ENCODE data around the gene TRIOBP. TPM values are rescaled to one million over a fixed set of nuclear protein-coding genes. Genes with fewer than 3 reads are reported as not detected.

Gene TRIOBP
- total RNA-seq, 1 donor from 2014 or later, result 49.5 TPM

DNA sequence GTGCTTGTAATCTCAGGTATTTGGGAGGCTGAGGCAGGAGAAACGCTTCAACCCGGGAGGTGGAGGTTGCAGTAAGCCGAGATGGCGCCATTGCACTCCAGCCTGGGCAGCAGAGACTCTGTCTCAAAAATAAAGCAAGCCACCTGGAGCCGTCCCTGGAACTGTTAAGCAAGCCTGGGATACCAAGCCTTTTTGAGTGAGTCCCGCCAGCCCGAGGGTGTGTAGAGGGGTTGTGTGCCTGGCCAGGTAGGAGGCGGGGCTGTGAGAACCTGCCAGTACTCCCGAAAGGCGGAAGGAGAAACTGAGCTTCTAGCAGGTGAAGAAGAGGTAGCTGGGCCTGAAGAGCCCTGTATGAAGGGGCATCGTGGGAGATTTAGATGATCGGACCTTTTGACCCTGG lies 52.4 kb downstream of the TRIOBP start:
- no peaks in the 10 kb centered on the region for H3K36me3 Mint-ChIP-seq (ENCODE audit: low read depth)
- H3K27me3 Mint-ChIP-seq (ENCODE audit: low read depth), result no peaks in the 10 kb centered on the region
- TF ChIP-seq, protein P1, sequence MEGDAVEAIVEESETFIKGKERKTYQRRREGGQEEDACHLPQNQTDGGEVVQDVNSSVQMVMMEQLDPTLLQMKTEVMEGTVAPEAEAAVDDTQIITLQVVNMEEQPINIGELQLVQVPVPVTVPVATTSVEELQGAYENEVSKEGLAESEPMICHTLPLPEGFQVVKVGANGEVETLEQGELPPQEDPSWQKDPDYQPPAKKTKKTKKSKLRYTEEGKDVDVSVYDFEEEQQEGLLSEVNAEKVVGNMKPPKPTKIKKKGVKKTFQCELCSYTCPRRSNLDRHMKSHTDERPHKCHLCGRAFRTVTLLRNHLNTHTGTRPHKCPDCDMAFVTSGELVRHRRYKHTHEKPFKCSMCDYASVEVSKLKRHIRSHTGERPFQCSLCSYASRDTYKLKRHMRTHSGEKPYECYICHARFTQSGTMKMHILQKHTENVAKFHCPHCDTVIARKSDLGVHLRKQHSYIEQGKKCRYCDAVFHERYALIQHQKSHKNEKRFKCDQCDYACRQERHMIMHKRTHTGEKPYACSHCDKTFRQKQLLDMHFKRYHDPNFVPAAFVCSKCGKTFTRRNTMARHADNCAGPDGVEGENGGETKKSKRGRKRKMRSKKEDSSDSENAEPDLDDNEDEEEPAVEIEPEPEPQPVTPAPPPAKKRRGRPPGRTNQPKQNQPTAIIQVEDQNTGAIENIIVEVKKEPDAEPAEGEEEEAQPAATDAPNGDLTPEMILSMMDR (IDR thresholded peaks at IDR 0.05), result no peak
- no peak overlapping the region for H3K27ac Mint-ChIP-seq (ENCODE audit: unreplicated experiment)
- no peak for DNase-seq (ENCODE audit: low spot score)
- H3K4me1 Mint-ChIP-seq (ENCODE audit: low read depth), result peaks cover 74% of the 10 kb centered on the region
- no peak overlapping the region for H3K4me3 Mint-ChIP-seq (ENCODE audit: unreplicated experiment)
- no peaks in the 10 kb centered on the region for H3K9me3 Mint-ChIP-seq (ENCODE audit: low read depth)

DNA sequence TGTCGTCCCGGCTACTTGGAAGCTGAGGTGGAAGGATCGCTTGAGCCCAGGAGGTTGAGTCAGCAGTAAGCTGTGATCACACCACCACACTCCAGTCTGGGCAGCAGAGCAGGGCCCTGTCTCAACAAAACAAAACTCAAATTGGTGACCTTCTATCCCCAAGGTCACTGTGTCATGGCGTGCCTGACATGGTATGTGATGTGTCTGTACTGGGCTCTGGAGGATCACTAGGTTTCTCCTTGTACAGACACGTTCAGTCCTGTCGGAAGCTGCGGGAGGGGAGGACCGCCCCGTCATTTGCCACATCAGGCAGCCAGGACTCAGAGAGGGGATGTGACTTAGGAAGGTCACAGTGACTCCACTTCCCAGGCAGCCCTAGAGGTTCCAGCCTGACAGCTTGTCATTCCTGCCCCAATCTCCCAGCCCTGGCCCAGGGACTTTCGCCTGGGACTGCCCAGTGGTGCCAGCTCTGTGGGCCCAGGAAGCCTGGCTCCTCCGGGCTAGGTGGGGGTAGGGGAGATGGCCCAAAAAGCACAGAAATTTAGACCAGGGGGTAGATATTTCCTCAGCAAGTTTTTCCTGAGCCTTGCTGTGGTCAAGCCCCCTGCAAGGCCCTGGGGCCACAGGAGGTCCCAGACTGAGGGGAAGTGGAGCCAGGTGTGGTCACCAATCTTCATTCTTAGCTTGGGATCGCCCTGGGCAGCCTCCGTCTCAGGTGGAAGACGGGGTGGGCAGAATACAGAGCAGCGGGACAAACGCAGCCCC lies 53.2 kb downstream of the TRIOBP start:
- no peak overlapping the region for H3K4me3 Mint-ChIP-seq (ENCODE audit: unreplicated experiment)
- TF ChIP-seq, protein P1 (IDR thresholded peaks at IDR 0.05), result no peak
- H3K27ac Mint-ChIP-seq (ENCODE audit: unreplicated experiment), result peak overlapping the region; percentile 12
- H3K4me1 Mint-ChIP-seq (ENCODE audit: low read depth), result peaks cover 73% of the 10 kb centered on the region
- H3K9me3 Mint-ChIP-seq (ENCODE audit: low read depth), result no peaks in the 10 kb centered on the region
- peaks cover 4% of the 10 kb centered on the region for H3K36me3 Mint-ChIP-seq (ENCODE audit: low read depth)
- H3K27me3 Mint-ChIP-seq (ENCODE audit: low read depth), result no peaks in the 10 kb centered on the region
- DNase-seq (ENCODE audit: low spot score), result no peak

DNA sequence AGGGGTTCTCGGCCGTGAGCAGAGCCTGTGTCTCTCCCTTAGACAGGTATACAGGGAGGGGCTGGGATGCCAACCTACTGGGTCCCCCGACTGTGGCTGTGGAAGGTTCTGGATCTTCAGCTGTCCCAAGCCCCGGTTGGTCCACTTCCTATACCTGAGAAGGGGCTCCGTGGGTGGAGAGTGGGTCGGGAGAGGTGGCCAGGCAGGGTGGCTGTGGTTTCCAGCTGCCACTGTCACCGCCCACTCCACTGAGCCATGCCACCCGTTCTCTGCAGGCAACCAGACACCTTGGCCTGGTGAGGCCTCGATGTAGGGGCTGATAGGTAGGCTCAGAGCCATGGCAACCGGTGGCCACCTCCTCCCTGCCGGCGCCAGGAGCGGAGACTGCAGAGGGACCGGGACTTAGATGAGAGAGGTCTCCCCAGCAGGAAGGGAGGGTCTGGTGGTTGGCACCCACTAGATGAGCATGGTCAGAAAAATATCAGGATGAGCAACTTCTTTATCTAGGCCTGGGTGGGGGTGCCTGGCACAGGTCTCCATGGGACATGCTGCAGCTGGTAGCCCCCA lies 53.8 kb downstream of the TRIOBP start:
- Mint-ChIP-seq H3K27me3 (ENCODE audit: low read depth) (no peaks in the 10 kb centered on the region), H3K36me3 (ENCODE audit: low read depth) (peaks cover 8% of the 10 kb centered on the region), H3K9me3 (ENCODE audit: low read depth) (no peaks in the 10 kb centered on the region), H3K4me1 (ENCODE audit: low read depth) (peaks cover 67% of the 10 kb centered on the region), H3K27ac (ENCODE audit: unreplicated experiment) (no peak overlapping the region), H3K4me3 (ENCODE audit: unreplicated experiment) (no peak overlapping the region)
- DNase-seq (ENCODE audit: low spot score), result no peak
- TF ChIP-seq, protein P1 (IDR thresholded peaks at IDR 0.05), result no peak

DNA sequence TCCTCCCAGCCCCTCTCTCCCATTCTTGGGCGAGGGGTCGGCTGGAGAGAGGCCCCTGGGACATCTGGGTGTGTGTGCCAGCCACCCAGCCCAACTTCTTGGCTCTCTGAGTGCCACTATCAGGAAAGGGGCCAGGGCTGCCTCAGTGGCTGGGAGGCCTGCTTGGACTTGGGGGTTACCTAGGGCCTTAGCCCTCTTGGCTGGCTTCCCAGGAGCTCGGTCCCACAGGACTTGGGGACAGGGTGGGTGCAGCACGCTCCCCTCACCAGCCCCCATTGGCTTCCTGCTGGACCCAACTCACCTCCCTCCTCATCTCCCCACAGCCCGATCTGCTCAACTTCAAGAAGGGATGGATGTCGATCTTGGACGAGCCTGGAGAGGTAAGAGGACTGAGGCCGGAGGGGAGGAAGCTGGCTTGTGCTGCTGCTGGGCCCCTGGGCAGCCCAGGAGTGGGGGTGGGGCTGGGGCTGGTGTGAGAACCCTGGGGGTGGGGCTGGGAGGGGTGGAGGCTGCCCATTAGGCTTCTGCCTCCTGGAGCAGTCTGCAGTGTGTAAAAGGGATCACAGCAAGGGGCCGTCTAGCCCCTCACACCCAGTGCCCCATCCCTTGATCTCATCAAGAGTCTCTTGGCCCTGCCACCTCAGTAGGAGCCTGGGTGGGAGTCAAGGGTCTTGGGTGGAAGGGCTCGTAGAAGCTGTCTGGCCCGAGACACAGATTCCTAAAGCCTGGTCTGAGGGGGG lies 54.8 kb downstream of the TRIOBP start:
- no peak for DNase-seq (ENCODE audit: low spot score)
- TF ChIP-seq, protein P1 (IDR thresholded peaks at IDR 0.05), result no peak
- H3K4me3 Mint-ChIP-seq (ENCODE audit: unreplicated experiment), result no peak overlapping the region

More for the DNA sequence above, 54.8 kb downstream of the TRIOBP start:
- H3K4me1 Mint-ChIP-seq (ENCODE audit: low read depth), result peaks cover 67% of the 10 kb centered on the region
- peak overlapping the region; percentile 87 for H3K27ac Mint-ChIP-seq (ENCODE audit: unreplicated experiment)
- H3K36me3 Mint-ChIP-seq (ENCODE audit: low read depth), result peaks cover 11% of the 10 kb centered on the region
- no peaks in the 10 kb centered on the region for H3K27me3 Mint-ChIP-seq (ENCODE audit: low read depth)
- no peaks in the 10 kb centered on the region for H3K9me3 Mint-ChIP-seq (ENCODE audit: low read depth)

Data from chondrocyte (in vitro differentiated cells).